ENCODE measurements around the gene CSNK1A1L. TPM values are rescaled to one million over a fixed set of nuclear protein-coding genes. Genes with fewer than 3 reads are reported as not detected.

The CSNK1A1L gene
- total and polyA plus RNA-seq, 2 donors (not counting 1 experiment from before 2014, with no cell fraction given): not detected

GRCh38 chr13:37097076-37097475, 8.4 kb downstream of the CSNK1A1L start:
- H3K27me3 ChIP-seq (replicated peaks in 1 of 4; ENCODE audit: control extremely low read depth in 1 of 4, control insufficient read depth in 3 of 4, insufficient read depth in 4 of 4, low read length in 3 of 4): peaks cover 0 to 2% (median 0%) of the 10 kb centered on the region in 4 experiments
- H3K27ac ChIP-seq (ENCODE audit: low read length in 2 of 2): no peak overlapping the region
- H3K27ac Mint-ChIP-seq: no peak overlapping the region
- ATAC-seq (ENCODE audit: low read depth) (no peak), DNase-seq (no peak)
- ChIA-PET CTCF (no interaction called here), POLR2A (no interaction called here)
- H3K4me1 Mint-ChIP-seq: no peaks in the 10 kb centered on the region
- H3K4me3 ChIP-seq (ENCODE audit: control extremely low read depth in 1 of 5, extremely low read depth in 1 of 5, insufficient read depth in 1 of 5, low read depth in 2 of 5, low read length in 4 of 5): no peak overlapping the region
- no peaks in the 10 kb centered on the region for H4K20me1 ChIP-seq (ENCODE audit: control insufficient read depth, insufficient read depth, low read length, poor library complexity, severe bottlenecking)
- intact Hi-C loops (cut with micrococcal nuclease): no loop called here
- no peak overlapping the region for H3K4me2 ChIP-seq (replicated peaks; ENCODE audit: low read depth, low read length, poor library complexity, severe bottlenecking)
- TF ChIP-seq CTCF (IDR thresholded peaks at IDR 0.05) (no peak), EZH2 (IDR thresholded peaks at IDR 0.05; ENCODE audit: borderline replicate concordance, insufficient read depth, low read depth, low read length, poor library complexity, severe bottlenecking) (no peak)
- H3K79me2 ChIP-seq (ENCODE audit: control insufficient read depth, insufficient read depth, low read length): no peaks in the 10 kb centered on the region
- H3K36me3 ChIP-seq (replicated peaks in 1 of 2; ENCODE audit: control extremely low read depth in 1 of 2, control insufficient read depth in 1 of 2, extremely low read depth in 1 of 2, insufficient read depth in 2 of 2, low read length in 1 of 2): no peaks in the 10 kb centered on the region
- H3K9me3 Mint-ChIP-seq (ENCODE audit: insufficient read depth): no peaks in the 10 kb centered on the region
- WGBS (ENCODE audit: insufficient coverage): 60% methylated on average over 1 of the region's 4 CpGs
- no peak overlapping the region for H2AFZ ChIP-seq (ENCODE audit: insufficient read depth, low read depth, low read length, poor library complexity, severe bottlenecking)
- no peaks in the 10 kb centered on the region for H3K4me1 ChIP-seq (ENCODE audit: control insufficient read depth in 2 of 2, insufficient read depth in 2 of 2, low read length in 2 of 2)
- H3K9ac ChIP-seq (ENCODE audit: low read length): no peak overlapping the region
- no peak overlapping the region for H3K4me3 Mint-ChIP-seq
- H3K9me3 ChIP-seq (ENCODE audit: control extremely low read depth in 1 of 3, control insufficient read depth in 2 of 3, insufficient read depth in 1 of 3, low read length in 2 of 3): no peaks in the 10 kb centered on the region
- H3K27me3 Mint-ChIP-seq: peaks cover 6% of the 10 kb centered on the region

GRCh38 chr13:37094840-37095239, 10.6 kb downstream of the CSNK1A1L start:
- 72% methylated on average over 4 of the region's 4 CpGs for WGBS (ENCODE audit: insufficient coverage)
- no peaks in the 10 kb centered on the region for H3K4me1 Mint-ChIP-seq

More at GRCh38 chr13:37094840-37095239, 10.6 kb downstream of the CSNK1A1L start:
- H3K4me3 ChIP-seq (ENCODE audit: control extremely low read depth in 1 of 5, extremely low read depth in 1 of 5, insufficient read depth in 1 of 5, low read depth in 2 of 5, low read length in 4 of 5): no peak overlapping the region
- Mint-ChIP-seq H3K27me3 (peaks cover 9% of the 10 kb centered on the region), H3K4me3 (no peak overlapping the region), H3K9me3 (ENCODE audit: insufficient read depth) (no peaks in the 10 kb centered on the region), H3K27ac (no peak overlapping the region)
- DNase-seq: no peak
- intact Hi-C loops (cut with micrococcal nuclease): no loop called here
- H3K4me1 ChIP-seq (ENCODE audit: control insufficient read depth in 2 of 2, insufficient read depth in 2 of 2, low read length in 2 of 2): no peaks in the 10 kb centered on the region
- TF ChIP-seq CTCF (IDR thresholded peaks at IDR 0.05): no peak
- no peak for TF ChIP-seq EZH2 (IDR thresholded peaks at IDR 0.05; ENCODE audit: borderline replicate concordance, insufficient read depth, low read depth, low read length, poor library complexity, severe bottlenecking)
- no peaks in the 10 kb centered on the region for H3K36me3 ChIP-seq (replicated peaks in 1 of 2; ENCODE audit: control extremely low read depth in 1 of 2, control insufficient read depth in 1 of 2, extremely low read depth in 1 of 2, insufficient read depth in 2 of 2, low read length in 1 of 2)
- POLR2A ChIA-PET: no interaction called here
- H3K79me2 ChIP-seq (ENCODE audit: control insufficient read depth, insufficient read depth, low read length): no peaks in the 10 kb centered on the region
- no peak for ATAC-seq (ENCODE audit: low read depth)
- CTCF ChIA-PET: no interaction called here
- no peak overlapping the region for H3K4me2 ChIP-seq (replicated peaks; ENCODE audit: low read depth, low read length, poor library complexity, severe bottlenecking)
- H3K9me3 ChIP-seq (ENCODE audit: control extremely low read depth in 1 of 3, control insufficient read depth in 2 of 3, insufficient read depth in 1 of 3, low read length in 2 of 3): no peaks in the 10 kb centered on the region
- no peak overlapping the region for H3K9ac ChIP-seq (ENCODE audit: low read length)
- peaks cover 0 to 2% (median 0%) of the 10 kb centered on the region in 4 experiments for H3K27me3 ChIP-seq (replicated peaks in 1 of 4; ENCODE audit: control extremely low read depth in 1 of 4, control insufficient read depth in 3 of 4, insufficient read depth in 4 of 4, low read length in 3 of 4)
- no peak overlapping the region for H3K27ac ChIP-seq (ENCODE audit: low read length in 2 of 2)
- H2AFZ ChIP-seq (ENCODE audit: insufficient read depth, low read depth, low read length, poor library complexity, severe bottlenecking): no peak overlapping the region
- no peaks in the 10 kb centered on the region for H4K20me1 ChIP-seq (ENCODE audit: control insufficient read depth, insufficient read depth, low read length, poor library complexity, severe bottlenecking)

Measured in B cell (primary cell).